OCI-LY1 (cell line): ENCODE data around the gene CRYGA.

Experiments used
- H2AFZ ChIP-seq: fragments of 200-600 bp; sonication (generic), shearing (Covaris generic); 2 replicates; pipeline ENCODE4 v1.6.0; 2014; ENCODE audit warnings: antibody characterized with exemption, mild to moderate bottlenecking, low read length
- H3F3A ChIP-seq: fragments of 200-600 bp; sonication (generic), shearing (Covaris generic); 2 replicates; pipeline ENCODE4 v1.6.0; 2014; ENCODE audit warnings: mild to moderate bottlenecking, antibody characterized with exemption, low read length, moderate library complexity; ENCODE audit not compliant: insufficient read depth
- H3K27ac ChIP-seq: fragments of 200-600 bp; sonication (generic); 2 replicates; pipeline ENCODE4 v1.5.1; 2014; ENCODE audit warnings: low read length, mixed run types, mild to moderate bottlenecking, low read depth; ENCODE audit not compliant: poor library complexity, severe bottlenecking
- H3K27me3 ChIP-seq: fragments of 200-600 bp; sonication (generic); 2 replicates; pipeline ENCODE4 v1.6.0; 2014; ENCODE audit warnings: antibody characterized with exemption, mild to moderate bottlenecking, low read length, moderate library complexity; ENCODE audit not compliant: insufficient read depth
- H3K36me3 ChIP-seq: fragments of 200-600 bp; sonication (generic); 2 replicates; pipeline ENCODE4 v1.6.1; 2014; ENCODE audit warnings: mild to moderate bottlenecking, antibody characterized with exemption, low read length, moderate library complexity, mixed read lengths; ENCODE audit not compliant: insufficient read depth
- H3K4me1 ChIP-seq: fragments of 200-600 bp; sonication (generic); 2 replicates; pipeline ENCODE4 v1.5.1; 2014; ENCODE audit warnings: mild to moderate bottlenecking, low read length, moderate library complexity; ENCODE audit not compliant: insufficient read depth, severe bottlenecking
- H3K4me2 ChIP-seq: fragments of 200-600 bp; sonication (generic), shearing (Covaris generic); 2 replicates; pipeline ENCODE4 v1.6.1; 2014; ENCODE audit warnings: low read length
- H3K4me3 ChIP-seq: fragments of 200-600 bp; sonication (generic); 2 replicates; pipeline ENCODE4 v1.5.1; 2014; ENCODE audit warnings: low read length, low read depth, mild to moderate bottlenecking, mixed read lengths; ENCODE audit not compliant: poor library complexity, severe bottlenecking
- H3K79me2 ChIP-seq: fragments of 200-600 bp; shearing (Covaris generic); 2 replicates; pipeline ENCODE4 v1.6.1; 2016; ENCODE audit warnings: mixed run types, low read length, mixed read lengths; ENCODE audit not compliant: insufficient read depth
- H3K9ac ChIP-seq: fragments of 200-600 bp; sonication (generic), shearing (Covaris generic); 2 replicates; pipeline ENCODE4 v1.6.1; 2014; ENCODE audit warnings: mild to moderate bottlenecking, low read length, mixed read lengths
- H3K9me2 ChIP-seq: fragments of 200-600 bp; sonication (generic), shearing (Covaris generic); 2 replicates; pipeline ENCODE4 v1.6.1; 2014; ENCODE audit warnings: low read depth, mild to moderate bottlenecking, low read length, mixed read lengths
- H3K9me3 ChIP-seq: fragments of 200-600 bp; shearing (Covaris generic); 2 replicates; pipeline ENCODE4 v1.6.1; 2014; ENCODE audit warnings: low read length, mixed read lengths
- H4K20me1 ChIP-seq: fragments of 200-600 bp; sonication (generic), shearing (Covaris generic); 2 replicates; pipeline ENCODE4 v1.6.0; 2016; ENCODE audit warnings: mild to moderate bottlenecking, low read length; ENCODE audit not compliant: insufficient read depth
- EZH2 ChIP-seq: fragments of 200-600 bp; sonication (generic), shearing (Covaris generic); IDR thresholded peaks from 2 replicates; pipeline ENCODE4 v1.8.0; 2017; ENCODE audit warnings: borderline replicate concordance, mixed run types, mild to moderate bottlenecking, antibody characterized with exemption, low read length, moderate library complexity, mixed read lengths
- TF ChIP-seq, protein P1 (sequence below): fragments of 200-600 bp; sonication (generic), shearing (Covaris generic); IDR thresholded peaks from 2 replicates; pipeline ENCODE4 v1.5.1; 2017; ENCODE audit warnings: mild to moderate bottlenecking, antibody characterized with exemption, low read length, moderate library complexity, mixed read lengths

The CRYGA gene

DNA sequence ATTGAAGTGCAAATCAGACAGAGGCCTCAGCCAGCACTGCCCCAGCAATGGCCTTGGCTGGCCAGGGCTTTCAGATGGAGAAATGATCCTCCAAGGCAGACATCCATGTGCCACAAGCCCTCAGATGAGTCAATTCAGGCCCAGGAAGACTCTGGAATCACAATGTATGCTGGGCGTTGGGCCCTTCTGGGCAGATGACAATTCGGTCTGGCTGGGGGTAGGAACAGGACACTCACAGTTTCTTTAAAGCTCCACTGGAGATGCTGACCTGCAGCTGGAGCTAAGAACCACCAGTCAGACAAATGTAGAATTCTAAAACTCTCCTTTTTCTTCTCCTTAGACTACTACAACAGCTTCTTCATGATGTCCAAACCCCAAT is 26.7 kb downstream of the CRYGA start:
- TF ChIP-seq, protein P1, sequence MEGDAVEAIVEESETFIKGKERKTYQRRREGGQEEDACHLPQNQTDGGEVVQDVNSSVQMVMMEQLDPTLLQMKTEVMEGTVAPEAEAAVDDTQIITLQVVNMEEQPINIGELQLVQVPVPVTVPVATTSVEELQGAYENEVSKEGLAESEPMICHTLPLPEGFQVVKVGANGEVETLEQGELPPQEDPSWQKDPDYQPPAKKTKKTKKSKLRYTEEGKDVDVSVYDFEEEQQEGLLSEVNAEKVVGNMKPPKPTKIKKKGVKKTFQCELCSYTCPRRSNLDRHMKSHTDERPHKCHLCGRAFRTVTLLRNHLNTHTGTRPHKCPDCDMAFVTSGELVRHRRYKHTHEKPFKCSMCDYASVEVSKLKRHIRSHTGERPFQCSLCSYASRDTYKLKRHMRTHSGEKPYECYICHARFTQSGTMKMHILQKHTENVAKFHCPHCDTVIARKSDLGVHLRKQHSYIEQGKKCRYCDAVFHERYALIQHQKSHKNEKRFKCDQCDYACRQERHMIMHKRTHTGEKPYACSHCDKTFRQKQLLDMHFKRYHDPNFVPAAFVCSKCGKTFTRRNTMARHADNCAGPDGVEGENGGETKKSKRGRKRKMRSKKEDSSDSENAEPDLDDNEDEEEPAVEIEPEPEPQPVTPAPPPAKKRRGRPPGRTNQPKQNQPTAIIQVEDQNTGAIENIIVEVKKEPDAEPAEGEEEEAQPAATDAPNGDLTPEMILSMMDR = no peak
- no peak for TF ChIP-seq EZH2
- Histone ChIP-seq H3K9ac (no peak overlapping the region), H3K27me3 (no peaks in the 10 kb centered on the region), H3K36me3 (no peaks in the 10 kb centered on the region), H3K4me3 (no peak overlapping the region), H4K20me1 (no peaks in the 10 kb centered on the region), H2AFZ (no peak overlapping the region), H3K9me3 (no peaks in the 10 kb centered on the region), H3K79me2 (no peaks in the 10 kb centered on the region), H3K4me2 (no peak overlapping the region), H3F3A (no peaks in the 10 kb centered on the region), H3K27ac (no peak overlapping the region), H3K4me1 (no peaks in the 10 kb centered on the region), H3K9me2 (no peaks in the 10 kb centered on the region)

DNA sequence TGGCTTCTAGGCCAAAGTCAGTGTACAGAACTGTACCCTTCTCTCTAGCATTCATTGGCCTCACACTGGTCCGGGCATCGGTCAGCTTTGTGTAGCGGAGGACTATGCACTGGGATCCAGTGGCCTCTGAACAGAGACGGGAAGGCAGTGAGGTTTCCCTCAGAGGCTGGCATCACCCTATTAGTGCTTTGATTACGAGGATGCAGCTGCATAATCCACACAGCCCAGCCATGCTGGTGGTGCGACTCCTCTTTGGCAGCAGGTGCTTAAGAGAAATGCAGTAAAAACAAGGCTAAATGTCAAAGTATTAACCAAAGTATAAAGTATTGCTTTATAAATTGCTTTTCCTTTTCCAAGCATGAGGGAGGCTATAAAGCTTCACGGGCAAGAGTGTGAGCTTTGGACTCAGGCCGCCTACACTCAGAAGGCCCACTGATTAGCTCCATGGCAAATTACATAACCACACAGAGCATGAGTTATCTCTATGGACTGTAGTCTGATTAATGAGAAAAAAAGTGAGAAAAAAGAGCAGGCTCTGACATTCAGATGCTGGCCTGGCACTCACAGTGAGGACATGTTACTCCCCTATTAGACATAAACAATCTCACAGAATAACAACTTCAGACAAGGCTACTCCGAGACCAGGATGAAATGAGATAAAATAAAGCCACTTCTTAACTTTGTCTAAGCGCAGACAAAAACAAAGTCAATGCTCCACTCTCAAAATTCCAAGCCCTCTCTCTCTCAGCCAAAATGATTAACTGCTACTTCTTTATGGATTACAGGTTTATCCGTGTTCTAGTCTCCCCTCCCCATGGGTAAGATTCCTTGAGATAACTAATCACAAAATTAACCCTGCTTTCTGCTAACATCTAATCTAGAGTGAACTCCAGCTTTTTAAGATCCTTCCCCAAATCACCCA is 27.3 kb downstream of the CRYGA start:
- no peaks in the 10 kb centered on the region for H3K36me3 ChIP-seq
- no peaks in the 10 kb centered on the region for H3K9me3 ChIP-seq
- no peak overlapping the region for H3K27ac ChIP-seq
- H2AFZ ChIP-seq = no peak overlapping the region
- no peaks in the 10 kb centered on the region for H3K27me3 ChIP-seq
- no peaks in the 10 kb centered on the region for H3K4me1 ChIP-seq
- H3K79me2 ChIP-seq = no peaks in the 10 kb centered on the region
- H3F3A ChIP-seq = no peaks in the 10 kb centered on the region
- no peaks in the 10 kb centered on the region for H4K20me1 ChIP-seq
- H3K4me3 ChIP-seq = no peak overlapping the region
- H3K9ac ChIP-seq = no peak overlapping the region
- no peak for TF ChIP-seq EZH2
- TF ChIP-seq, protein P1 = no peak
- no peak overlapping the region for H3K4me2 ChIP-seq
- H3K9me2 ChIP-seq = no peaks in the 10 kb centered on the region

DNA sequence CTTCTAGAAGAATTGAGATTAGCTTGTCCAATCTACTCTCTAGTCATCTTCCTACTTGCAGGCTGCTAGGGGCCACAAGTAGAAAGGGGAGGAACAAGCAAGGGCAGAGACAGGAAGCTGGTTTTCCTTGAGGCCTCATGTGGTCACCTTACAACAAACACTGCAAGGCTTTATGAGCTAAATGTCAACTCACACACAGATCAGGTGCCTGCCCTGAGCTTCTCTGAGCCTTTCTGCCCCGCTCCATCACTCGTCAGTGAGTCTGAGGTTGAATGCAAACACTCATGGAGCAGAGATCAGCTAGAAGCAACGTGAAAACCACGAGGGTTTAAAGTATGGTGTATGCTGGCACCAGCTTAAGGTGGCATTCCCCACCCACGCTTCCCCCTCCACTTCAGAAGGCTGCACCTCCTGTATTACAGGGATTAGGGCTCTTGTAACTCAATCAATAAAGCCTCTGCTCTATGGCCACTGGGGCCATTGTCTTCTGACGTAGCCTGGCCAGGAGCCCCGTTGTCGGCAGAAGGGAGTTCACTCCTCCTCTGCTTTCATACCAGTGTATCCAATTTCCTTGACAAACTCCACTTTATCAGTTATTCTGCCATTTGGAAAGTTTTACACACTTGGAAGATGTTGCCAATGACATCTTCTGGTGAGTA is 28.3 kb downstream of the CRYGA start:
- Histone ChIP-seq H3F3A (no peaks in the 10 kb centered on the region), H3K4me1 (no peaks in the 10 kb centered on the region), H4K20me1 (no peaks in the 10 kb centered on the region), H2AFZ (no peak overlapping the region), H3K79me2 (no peaks in the 10 kb centered on the region), H3K9me2 (no peaks in the 10 kb centered on the region), H3K4me2 (no peak overlapping the region), H3K4me3 (no peak overlapping the region), H3K9ac (no peak overlapping the region), H3K27ac (no peak overlapping the region), H3K27me3 (no peaks in the 10 kb centered on the region), H3K9me3 (no peaks in the 10 kb centered on the region), H3K36me3 (no peaks in the 10 kb centered on the region)
- no peak for TF ChIP-seq EZH2
- TF ChIP-seq, protein P1 = no peak
